ENCODE results near the gene RRAS2.
A peak's percentile ranks its signal among the peaks of the same experiment; 100 is the strongest.
"Not testable (repeated sequence)": the region's sequence is repeated elsewhere in the genome, so short reads cannot be mapped to it uniquely, and the experiment has no call there.

The RRAS2 gene

GRCh38 chr11:14358729-14359439, at the start of gene RRAS2:
TSS of gene RRAS2 (minus strand) at chr11:14359183. CDS start at chr11:14358870, 313 bp downstream.
- DNase-seq (ENCODE audit: insufficient read length, low spot score) (peak; percentile 75), FAIRE-seq (peak; percentile 62)

- no peak for DNase-seq (ENCODE audit: insufficient read length, low spot score)
Measured at GRCh38 chr11:14408612-14409011, 49.6 kb upstream of the RRAS2 start.

GRCh38 chr11:14406116-14406515, 47.1 kb upstream of the RRAS2 start:
- not testable (repeated sequence) for DNase-seq (ENCODE audit: insufficient read length, low spot score); FAIRE-seq

More at GRCh38 chr11:14408612-14409011, 49.6 kb upstream of the RRAS2 start:
- no peak for FAIRE-seq

GRCh38 chr11:14403528-14403927, 44.5 kb upstream of the RRAS2 start:
- not testable (repeated sequence) for FAIRE-seq; DNase-seq (ENCODE audit: insufficient read length, low spot score)

- DNase-seq (ENCODE audit: insufficient read length, low spot score) (no peak), FAIRE-seq (no peak)
Measured at GRCh38 chr11:14399087-14399486, 40.1 kb upstream of the RRAS2 start.

GRCh38 chr11:14396273-14396672, 37.3 kb upstream of the RRAS2 start:
- FAIRE-seq (no peak), DNase-seq (ENCODE audit: insufficient read length, low spot score) (no peak)

- DNase-seq (ENCODE audit: insufficient read length, low spot score) = no peak
Measured at GRCh38 chr11:14393889-14394288, 34.9 kb upstream of the RRAS2 start.

GRCh38 chr11:14393129-14393528, 34.1 kb upstream of the RRAS2 start:
- no peak for FAIRE-seq
- DNase-seq (ENCODE audit: insufficient read length, low spot score) = no peak

More at GRCh38 chr11:14393889-14394288, 34.9 kb upstream of the RRAS2 start:
- FAIRE-seq = no peak

GRCh38 chr11:14390669-14391068, 31.7 kb upstream of the RRAS2 start:
- no peak for DNase-seq (ENCODE audit: insufficient read length, low spot score)
- FAIRE-seq = no peak

GRCh38 chr11:14388352-14388751, 29.4 kb upstream of the RRAS2 start:
- FAIRE-seq (no peak), DNase-seq (ENCODE audit: insufficient read length, low spot score) (no peak)

GRCh38 chr11:14386895-14387480, 28.0 kb upstream of the RRAS2 start:
- FAIRE-seq = no peak

GRCh38 chr11:14386081-14386480, 27.1 kb upstream of the RRAS2 start:
- FAIRE-seq (no peak), DNase-seq (ENCODE audit: insufficient read length, low spot score) (no peak)

More at GRCh38 chr11:14386895-14387480, 28.0 kb upstream of the RRAS2 start:
- DNase-seq (ENCODE audit: insufficient read length, low spot score) = no peak

- FAIRE-seq (no peak), DNase-seq (ENCODE audit: insufficient read length, low spot score) (no peak)
Measured at GRCh38 chr11:14384338-14384737, 25.4 kb upstream of the RRAS2 start.

- DNase-seq (ENCODE audit: insufficient read length, low spot score) (no peak), FAIRE-seq (no peak)
Measured at GRCh38 chr11:14381968-14382367, 23.0 kb upstream of the RRAS2 start.

- DNase-seq (ENCODE audit: insufficient read length, low spot score) = no peak
Measured at GRCh38 chr11:14380947-14381561, 22.1 kb upstream of the RRAS2 start.

GRCh38 chr11:14380125-14380936, 21.3 kb upstream of the RRAS2 start:
- no peak for FAIRE-seq
- DNase-seq (ENCODE audit: insufficient read length, low spot score) = no peak

More at GRCh38 chr11:14380947-14381561, 22.1 kb upstream of the RRAS2 start:
- FAIRE-seq = peak; percentile 66

- FAIRE-seq (no peak), DNase-seq (ENCODE audit: insufficient read length, low spot score) (no peak)
Measured at GRCh38 chr11:14378171-14378570, 19.2 kb upstream of the RRAS2 start.

- DNase-seq (ENCODE audit: insufficient read length, low spot score) = no peak
- no peak for FAIRE-seq
Measured at GRCh38 chr11:14376920-14377319, 17.9 kb upstream of the RRAS2 start.

GRCh38 chr11:14374922-14375830, 16.2 kb upstream of the RRAS2 start:
- DNase-seq (ENCODE audit: insufficient read length, low spot score) = no peak
- peak; percentile 35 for FAIRE-seq
